BLaER1 (cell line): ENCODE measurements around the gene TMEM8B.
"Not testable (repeated sequence)": the region's sequence is repeated elsewhere in the genome, so short reads cannot be mapped to it uniquely, and the experiment has no call there.

Source experiments
- H3K27ac ChIP-seq: shearing (Covaris generic); formaldehyde crosslinking; 2 replicates; pipeline ENCODE4 v1.8.1; 2022
- H3K27me3 ChIP-seq: shearing (Covaris generic); formaldehyde crosslinking; 2 replicates; pipeline ENCODE4 v1.8.1; 2022
- H3K36me3 ChIP-seq: shearing (Covaris generic); formaldehyde crosslinking; 2 replicates; pipeline ENCODE4 v1.8.1; 2022
- H3K4me1 ChIP-seq: shearing (Covaris generic); formaldehyde crosslinking; 2 replicates; pipeline ENCODE4 v1.8.1; 2022
- H3K4me2 ChIP-seq: shearing (Covaris generic); formaldehyde crosslinking; 2 replicates; pipeline ENCODE4 v1.8.1; 2022
- H3K4me3 ChIP-seq: shearing (Covaris generic); formaldehyde crosslinking; 2 replicates; pipeline ENCODE4 v1.8.1; 2022
- H3K9ac ChIP-seq: shearing (Covaris generic); formaldehyde crosslinking; 2 replicates; pipeline ENCODE4 v1.8.1; 2022
- H3K9me3 ChIP-seq: shearing (Covaris generic); formaldehyde crosslinking; 2 replicates; pipeline ENCODE4 v1.8.1; 2022
- H4K20me1 ChIP-seq: shearing (Covaris generic); formaldehyde crosslinking; 2 replicates; pipeline ENCODE4 v1.8.1; 2022
- Cebpa-rat ChIP-seq: shearing (Covaris generic); IDR thresholded peaks from 2 replicates; pipeline ENCODE4 v1.8.1; 2022

Gene TMEM8B

DNA sequence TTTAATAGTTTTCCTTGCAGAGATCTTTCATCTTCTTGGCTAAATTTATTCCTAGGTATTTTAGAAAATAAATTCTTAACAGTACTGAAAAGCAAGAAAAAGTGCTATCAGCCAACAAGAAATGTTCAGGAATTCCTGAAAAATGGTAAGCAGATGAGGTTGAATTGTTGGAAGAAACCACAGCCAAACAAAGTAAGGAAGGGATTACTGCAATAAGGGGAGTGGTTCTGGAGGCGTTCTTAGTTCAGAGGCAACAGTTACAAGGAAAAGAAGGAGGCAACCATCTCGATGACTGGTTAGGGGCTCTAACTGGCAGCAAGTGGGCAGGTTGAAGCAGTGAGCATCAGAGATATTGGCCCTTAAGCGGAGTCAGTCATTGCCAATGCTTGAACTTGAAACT is 54.0 kb downstream of the TMEM8B start:
- Histone ChIP-seq H4K20me1 (no peaks in the 10 kb centered on the region), H3K27ac (no peak overlapping the region), H3K4me3 (no peak overlapping the region), H3K36me3 (no peaks in the 10 kb centered on the region), H3K9me3 (no peaks in the 10 kb centered on the region), H3K27me3 (no peaks in the 10 kb centered on the region), H3K4me2 (no peak overlapping the region), H3K9ac (no peak overlapping the region), H3K4me1 (no peaks in the 10 kb centered on the region)
- TF ChIP-seq Cebpa-rat = no peak

DNA sequence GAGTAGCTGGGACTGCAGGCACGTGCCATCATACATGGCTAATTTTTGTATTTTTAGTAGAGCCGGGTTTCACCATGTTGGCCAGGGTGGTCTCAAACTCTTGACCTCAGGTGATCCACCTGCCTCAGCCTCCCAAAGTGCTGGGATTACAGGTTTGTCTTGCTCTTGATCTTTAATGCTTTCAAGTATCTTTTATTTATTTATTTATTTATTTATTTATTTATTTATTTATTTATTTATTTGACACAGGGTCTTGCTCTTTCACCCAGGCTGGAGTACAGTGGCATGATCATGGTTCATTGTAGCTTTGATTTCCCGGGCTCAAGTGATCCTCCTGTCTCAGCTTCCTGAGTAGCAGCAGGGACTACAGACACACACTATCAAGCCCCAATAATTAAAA is 55.9 kb downstream of the TMEM8B start:
- not testable (repeated sequence) for H3K4me3 ChIP-seq, H3K4me2 ChIP-seq, H3K9ac ChIP-seq, H3K9me3 ChIP-seq, H4K20me1 ChIP-seq, H3K27ac ChIP-seq, H3K27me3 ChIP-seq, H3K4me1 ChIP-seq, H3K36me3 ChIP-seq

DNA sequence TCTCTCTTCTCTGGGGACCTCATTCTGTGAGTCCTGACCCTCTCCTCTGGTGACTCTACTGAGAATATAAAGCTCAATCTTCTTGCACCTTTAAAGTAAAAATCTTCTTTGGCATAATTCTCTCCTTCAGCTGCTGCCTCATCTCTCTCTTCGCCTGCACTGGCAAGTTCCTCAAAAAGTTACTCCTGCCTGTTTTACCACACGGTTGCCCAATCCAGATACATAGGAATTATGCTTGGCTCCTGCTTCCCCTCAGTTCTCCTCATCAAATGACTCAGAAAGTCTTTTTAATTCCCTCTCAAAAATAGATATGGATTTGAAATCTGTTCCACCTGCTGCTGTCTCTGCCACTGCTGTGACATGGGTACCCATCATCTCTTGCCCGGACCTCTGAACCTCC is 62.6 kb downstream of the TMEM8B start:
- Histone ChIP-seq H3K9me3 (no peaks in the 10 kb centered on the region), H3K4me2 (no peak overlapping the region), H3K9ac (no peak overlapping the region), H3K4me1 (no peaks in the 10 kb centered on the region), H3K4me3 (no peak overlapping the region), H3K27me3 (no peaks in the 10 kb centered on the region), H3K36me3 (no peaks in the 10 kb centered on the region), H3K27ac (no peak overlapping the region), H4K20me1 (no peaks in the 10 kb centered on the region)
- TF ChIP-seq Cebpa-rat = no peak

DNA sequence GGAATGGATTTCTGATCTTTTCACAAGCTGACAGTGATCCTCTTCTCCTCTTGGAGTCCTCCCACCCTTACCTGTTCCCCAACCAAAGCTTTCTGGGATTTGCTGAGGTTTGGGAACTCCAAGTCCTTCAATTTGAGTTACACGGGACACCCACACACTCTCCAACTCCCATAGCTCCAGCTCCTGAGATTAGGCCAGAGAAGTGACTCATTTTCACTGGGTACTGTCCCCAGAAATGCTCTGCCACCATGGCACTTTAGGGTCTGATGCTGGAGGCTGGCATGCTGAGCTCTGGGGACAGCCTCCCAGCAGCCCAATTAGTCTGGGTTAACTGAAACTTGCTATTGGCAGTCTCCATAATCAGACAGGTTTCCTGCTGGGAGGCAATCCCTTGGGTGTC is 63.0 kb downstream of the TMEM8B start:
- no peak for TF ChIP-seq Cebpa-rat
- Histone ChIP-seq H3K4me1 (no peaks in the 10 kb centered on the region), H3K27me3 (no peaks in the 10 kb centered on the region), H3K9ac (no peak overlapping the region), H3K4me2 (no peak overlapping the region), H3K36me3 (no peaks in the 10 kb centered on the region), H3K4me3 (no peak overlapping the region), H3K9me3 (no peaks in the 10 kb centered on the region), H4K20me1 (no peaks in the 10 kb centered on the region), H3K27ac (no peak overlapping the region)

DNA sequence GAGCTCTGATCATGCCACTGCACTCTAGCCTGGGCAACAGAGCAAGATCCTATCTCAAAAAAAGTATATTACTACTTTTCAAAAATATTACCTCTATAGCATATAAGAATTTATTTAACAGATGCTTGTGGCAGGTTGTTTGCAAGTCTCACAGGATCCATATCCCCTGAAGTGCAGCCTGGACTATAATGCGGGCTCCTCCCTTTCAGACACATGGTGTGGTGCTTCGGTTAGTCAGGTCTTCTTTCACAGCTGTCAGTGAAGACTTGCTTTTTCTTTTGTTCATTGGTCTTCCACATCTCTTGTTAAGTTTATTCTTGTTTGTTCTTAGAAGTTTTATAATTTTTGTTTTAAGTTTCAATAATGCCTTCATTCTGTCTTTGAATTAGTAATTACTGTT is 67.5 kb downstream of the TMEM8B start:
- no peak overlapping the region for H3K9ac ChIP-seq
- no peaks in the 10 kb centered on the region for H4K20me1 ChIP-seq
- peaks cover 6% of the 10 kb centered on the region; the same call in 1 of the 2 replicates for H3K4me1 ChIP-seq
- H3K4me3 ChIP-seq = no peak overlapping the region
- no peak overlapping the region for H3K27ac ChIP-seq
- no peaks in the 10 kb centered on the region for H3K36me3 ChIP-seq
- H3K9me3 ChIP-seq = no peaks in the 10 kb centered on the region
- H3K27me3 ChIP-seq = no peaks in the 10 kb centered on the region
- H3K4me2 ChIP-seq = no peak overlapping the region
- TF ChIP-seq Cebpa-rat = no peak

DNA sequence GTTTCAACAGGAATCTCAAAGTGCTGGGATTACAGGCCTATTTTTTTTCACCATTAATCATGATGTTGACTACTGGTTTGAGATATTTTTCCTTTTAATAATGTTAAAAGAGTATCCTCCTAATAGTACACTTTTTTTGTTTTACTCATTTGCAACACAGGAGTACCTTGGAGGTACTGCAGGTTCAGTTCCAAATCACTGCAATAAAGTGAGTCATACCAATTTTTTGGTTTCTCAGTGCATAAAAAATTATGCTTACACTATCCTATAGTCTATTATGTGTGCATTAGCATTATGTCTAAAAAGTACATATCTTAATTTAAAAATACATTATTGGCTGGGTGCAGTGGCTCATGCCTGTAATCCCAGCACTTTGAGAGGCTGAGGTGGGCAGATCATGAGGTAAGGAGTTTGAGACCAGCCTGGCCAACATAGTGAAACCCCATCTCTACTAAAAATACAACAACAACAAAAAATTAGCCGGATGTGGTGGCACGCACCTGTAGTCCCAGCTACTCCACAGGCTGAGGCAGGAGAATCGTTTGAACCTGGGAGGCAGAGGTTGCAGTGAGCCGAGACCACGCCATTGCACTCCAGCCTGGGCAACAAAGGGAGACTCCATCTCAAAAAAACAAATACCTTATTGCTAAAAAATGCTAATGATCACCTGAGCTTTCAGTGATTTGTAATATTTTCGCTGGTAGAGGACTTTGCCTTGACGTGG is 68.5 kb downstream of the TMEM8B start:
- not testable (repeated sequence) for H3K9ac ChIP-seq, H3K4me1 ChIP-seq, H3K27me3 ChIP-seq, H3K4me2 ChIP-seq, H3K4me3 ChIP-seq, H3K9me3 ChIP-seq, H4K20me1 ChIP-seq, H3K36me3 ChIP-seq, H3K27ac ChIP-seq

DNA sequence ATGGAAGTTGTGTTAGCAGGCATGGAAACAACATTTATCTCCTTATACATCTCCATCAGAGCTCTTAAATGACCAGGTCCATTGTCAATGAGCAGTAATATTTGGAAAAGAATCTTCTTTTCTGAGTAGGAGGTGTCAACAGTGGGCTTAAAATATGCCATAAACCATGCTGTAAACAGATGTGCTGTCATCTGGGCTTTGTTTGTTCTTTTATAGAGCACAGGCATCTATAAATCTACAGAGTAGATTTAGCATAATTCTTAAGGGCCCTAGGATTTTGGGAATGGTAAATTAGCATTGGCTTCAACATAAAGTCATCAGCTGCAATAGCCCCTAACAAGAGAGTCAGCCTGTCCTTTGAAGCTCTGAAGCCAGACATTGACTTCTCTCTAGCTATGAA is 69.3 kb downstream of the TMEM8B start:
- H3K9ac ChIP-seq = no peak overlapping the region
- H3K4me3 ChIP-seq = no peak overlapping the region
- H3K27ac ChIP-seq = no peak overlapping the region
- H3K27me3 ChIP-seq = no peaks in the 10 kb centered on the region
- H3K4me2 ChIP-seq = no peak overlapping the region
- no peaks in the 10 kb centered on the region for H3K36me3 ChIP-seq
- peaks cover 6% of the 10 kb centered on the region; the same call in 1 of the 2 replicates for H3K4me1 ChIP-seq
- no peak for TF ChIP-seq Cebpa-rat
- no peaks in the 10 kb centered on the region for H3K9me3 ChIP-seq
- no peaks in the 10 kb centered on the region for H4K20me1 ChIP-seq

DNA sequence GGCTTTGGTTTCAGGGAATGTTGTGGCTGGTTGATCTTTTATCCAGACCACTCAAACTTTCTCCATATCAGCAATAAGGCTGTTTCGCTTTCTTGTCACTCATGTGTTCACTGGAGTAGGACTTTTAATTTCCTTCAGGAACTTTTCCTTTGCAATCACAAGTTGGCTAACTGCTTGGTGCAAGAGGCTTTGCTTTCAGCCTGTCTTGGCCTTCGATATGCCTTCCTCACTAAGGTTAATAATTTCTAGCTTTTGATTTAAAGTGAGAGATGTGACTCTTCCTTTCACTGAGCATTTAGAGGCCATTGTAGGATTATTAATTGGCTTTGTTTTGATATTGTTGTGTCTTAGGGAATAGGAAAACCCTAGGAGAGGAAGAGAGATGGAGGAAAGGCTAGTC is 70.0 kb downstream of the TMEM8B start:
- H3K4me1 ChIP-seq = peaks cover 6% of the 10 kb centered on the region; the same call in 1 of the 2 replicates
- H3K9ac ChIP-seq = no peak overlapping the region
- H3K27me3 ChIP-seq = no peaks in the 10 kb centered on the region
- no peak overlapping the region for H3K4me2 ChIP-seq
- no peaks in the 10 kb centered on the region for H3K9me3 ChIP-seq
- no peak overlapping the region for H3K27ac ChIP-seq
- no peaks in the 10 kb centered on the region for H4K20me1 ChIP-seq
- TF ChIP-seq Cebpa-rat = no peak
- no peak overlapping the region for H3K4me3 ChIP-seq
- H3K36me3 ChIP-seq = no peaks in the 10 kb centered on the region

DNA sequence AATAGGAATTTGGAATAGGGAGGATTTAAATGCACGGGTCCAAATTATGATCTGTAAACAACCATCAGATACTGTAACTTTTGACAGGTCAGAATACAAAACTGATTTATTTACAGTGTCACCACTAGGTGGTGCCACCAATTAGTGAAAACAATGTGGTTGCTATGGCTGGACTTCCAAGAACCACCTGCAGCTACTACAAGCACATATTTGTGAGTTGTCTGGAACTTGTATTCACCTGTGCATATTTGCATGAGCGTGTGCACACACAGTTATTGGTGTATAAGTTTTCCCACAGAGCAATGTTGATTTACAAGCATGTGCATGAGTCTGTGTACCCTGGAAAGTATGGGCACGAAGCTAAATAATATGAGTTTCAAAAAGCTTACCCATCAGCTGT is 74.0 kb downstream of the TMEM8B start:
- H4K20me1 ChIP-seq = no peaks in the 10 kb centered on the region
- H3K9me3 ChIP-seq = no peaks in the 10 kb centered on the region
- no peaks in the 10 kb centered on the region for H3K27me3 ChIP-seq
- no peak overlapping the region for H3K9ac ChIP-seq
- H3K4me2 ChIP-seq = no peak overlapping the region
- H3K36me3 ChIP-seq = no peaks in the 10 kb centered on the region
- TF ChIP-seq Cebpa-rat = no peak
- H3K4me1 ChIP-seq = peaks cover 14% of the 10 kb centered on the region
- H3K27ac ChIP-seq = no peak overlapping the region
- H3K4me3 ChIP-seq = no peak overlapping the region

DNA sequence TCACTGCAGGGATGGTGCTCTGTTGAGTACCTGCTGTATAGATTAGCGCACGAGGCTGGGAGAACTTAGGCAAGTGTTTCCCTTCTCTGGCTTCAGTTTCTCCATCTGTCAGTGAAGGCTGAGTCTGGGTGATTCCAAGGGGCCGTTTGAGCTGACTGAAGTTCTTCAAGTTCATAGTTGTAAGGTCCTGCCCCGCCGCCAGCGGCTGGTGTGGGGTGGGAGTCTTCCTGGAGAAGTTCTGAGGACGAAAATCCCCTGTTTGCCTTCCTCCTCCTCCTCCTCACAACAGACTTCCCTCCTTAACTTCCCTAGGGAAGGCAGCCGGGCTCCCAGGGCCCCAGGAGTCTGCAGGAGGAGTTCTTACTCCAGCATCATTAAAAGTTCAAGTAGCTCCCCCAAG is 75.3 kb downstream of the TMEM8B start:
- Histone ChIP-seq H3K9ac (no peak overlapping the region), H3K9me3 (no peaks in the 10 kb centered on the region), H3K27me3 (no peaks in the 10 kb centered on the region), H3K4me1 (peaks cover 27% of the 10 kb centered on the region), H3K4me2 (no peak overlapping the region), H3K36me3 (no peaks in the 10 kb centered on the region), H3K27ac (no peak overlapping the region), H4K20me1 (no peaks in the 10 kb centered on the region), H3K4me3 (no peak overlapping the region)
- no peak for TF ChIP-seq Cebpa-rat

DNA sequence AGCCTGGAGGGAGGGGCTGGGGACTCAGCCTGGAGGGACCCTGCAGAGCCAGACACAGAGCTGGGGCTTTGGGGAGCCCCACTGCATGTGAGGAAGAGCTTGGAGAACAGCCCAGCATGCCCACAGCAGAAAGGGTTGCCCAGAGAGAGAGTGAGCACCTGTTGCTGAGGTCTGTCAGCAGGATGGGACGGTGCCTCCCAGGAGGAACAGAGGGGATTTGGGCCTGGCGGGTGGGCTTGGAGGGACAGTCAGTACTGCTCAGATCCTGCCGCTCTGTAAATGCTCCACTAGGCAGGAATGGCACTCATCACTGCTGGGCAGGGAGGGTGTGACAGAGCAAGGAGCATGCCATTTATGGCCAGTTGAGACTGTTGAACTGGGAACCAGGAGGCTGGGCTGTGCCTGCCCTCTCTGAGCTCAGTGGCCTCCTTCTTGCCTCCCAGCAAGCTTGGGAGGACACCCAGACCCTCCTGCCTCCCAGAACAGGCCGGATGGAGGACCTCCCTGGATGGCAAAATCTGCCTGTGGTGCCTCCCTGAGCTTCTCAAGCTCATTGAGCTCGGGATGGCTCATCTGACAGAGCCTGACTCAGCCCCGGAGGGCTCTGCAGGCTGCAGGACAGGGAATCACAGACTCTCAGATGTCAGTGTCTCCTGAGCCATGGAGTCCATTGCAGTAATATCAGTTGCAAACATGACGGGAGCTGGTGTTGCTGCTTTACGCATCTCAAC is 76.2 kb downstream of the TMEM8B start:
- H3K27ac ChIP-seq = no peak overlapping the region
- H4K20me1 ChIP-seq = no peaks in the 10 kb centered on the region
- no peak for TF ChIP-seq Cebpa-rat
- H3K9me3 ChIP-seq = no peaks in the 10 kb centered on the region
- no peaks in the 10 kb centered on the region for H3K27me3 ChIP-seq
- H3K4me2 ChIP-seq = no peak overlapping the region
- no peak overlapping the region for H3K9ac ChIP-seq
- H3K4me3 ChIP-seq = no peak overlapping the region
- H3K36me3 ChIP-seq = no peaks in the 10 kb centered on the region
- H3K4me1 ChIP-seq = peaks cover 35% of the 10 kb centered on the region
